Body of pancreas (tissue), 4 donors: ENCODE measurements around the gene ACTR3C.
"Not testable (repeated sequence)": the region's sequence is repeated elsewhere in the genome, so short reads cannot be mapped to it uniquely, and the experiment has no call there.

ENCODE experiments used
- POLR2A ChIP-seq, 3 donors: fragments of 450-650 bp; IDR thresholded peaks; one replicate each; pipeline ENCODE4 v1.6.1; 2016; ENCODE audit warnings: antibody characterized with exemption in 3 of 3, mild to moderate bottlenecking in 2 of 3
- TF ChIP-seq, protein P1 (sequence below), 7 experiments: fragments of 450-650 bp in 4 of 7; fragments of 200-600 bp in 3 of 7; sonication (generic) in 3 of 7; IDR thresholded peaks; one replicate each; pipeline ENCODE4 v1.5.1; 2016 to 2019; ENCODE audit warnings: antibody characterized with exemption in 7 of 7

DNA sequence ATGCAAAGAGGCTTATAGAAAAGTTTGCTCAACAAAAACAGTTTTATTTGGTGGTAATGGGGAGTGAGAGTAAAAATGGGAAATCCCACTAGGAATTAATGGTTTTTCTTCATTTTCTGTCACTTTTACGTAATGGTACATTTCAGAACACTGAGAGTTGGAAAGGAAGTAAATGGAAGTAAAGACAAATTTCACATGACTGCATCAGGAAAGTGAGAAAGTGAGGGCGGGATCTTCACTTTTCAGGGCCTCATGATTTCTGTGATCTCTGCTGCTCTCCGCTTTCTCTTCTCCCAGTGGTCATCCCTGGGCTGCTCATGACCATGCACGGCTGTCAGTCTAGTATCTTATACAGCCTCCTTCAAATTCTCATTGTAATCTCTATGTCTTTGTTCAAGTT is 117.5 kb downstream of the ACTR3C start:
- TF ChIP-seq, protein P1, sequence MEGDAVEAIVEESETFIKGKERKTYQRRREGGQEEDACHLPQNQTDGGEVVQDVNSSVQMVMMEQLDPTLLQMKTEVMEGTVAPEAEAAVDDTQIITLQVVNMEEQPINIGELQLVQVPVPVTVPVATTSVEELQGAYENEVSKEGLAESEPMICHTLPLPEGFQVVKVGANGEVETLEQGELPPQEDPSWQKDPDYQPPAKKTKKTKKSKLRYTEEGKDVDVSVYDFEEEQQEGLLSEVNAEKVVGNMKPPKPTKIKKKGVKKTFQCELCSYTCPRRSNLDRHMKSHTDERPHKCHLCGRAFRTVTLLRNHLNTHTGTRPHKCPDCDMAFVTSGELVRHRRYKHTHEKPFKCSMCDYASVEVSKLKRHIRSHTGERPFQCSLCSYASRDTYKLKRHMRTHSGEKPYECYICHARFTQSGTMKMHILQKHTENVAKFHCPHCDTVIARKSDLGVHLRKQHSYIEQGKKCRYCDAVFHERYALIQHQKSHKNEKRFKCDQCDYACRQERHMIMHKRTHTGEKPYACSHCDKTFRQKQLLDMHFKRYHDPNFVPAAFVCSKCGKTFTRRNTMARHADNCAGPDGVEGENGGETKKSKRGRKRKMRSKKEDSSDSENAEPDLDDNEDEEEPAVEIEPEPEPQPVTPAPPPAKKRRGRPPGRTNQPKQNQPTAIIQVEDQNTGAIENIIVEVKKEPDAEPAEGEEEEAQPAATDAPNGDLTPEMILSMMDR (IDR thresholded peaks at IDR 0.05): not testable (repeated sequence)
- TF ChIP-seq POLR2A (IDR thresholded peaks at IDR 0.05): not testable (repeated sequence)
